PC-9 (cell line): Measurements from ENCODE around the gene GJD2.

Source experiments
- EZH2 ChIP-seq: fragments of 200-600 bp; sonication (generic); IDR thresholded peaks from 2 replicates; pipeline ENCODE4 v1.8.0; 2017; ENCODE audit warnings: antibody characterized with exemption, low read depth
- TF ChIP-seq, protein P1 (sequence below): fragments of 200-600 bp; sonication (generic); conservative IDR thresholded peaks from 2 replicates; pipeline ENCODE4 v1.6.1; 2017; ENCODE audit warnings: mixed run types, antibody characterized with exemption, mild to moderate bottlenecking, moderate library complexity

DNA sequence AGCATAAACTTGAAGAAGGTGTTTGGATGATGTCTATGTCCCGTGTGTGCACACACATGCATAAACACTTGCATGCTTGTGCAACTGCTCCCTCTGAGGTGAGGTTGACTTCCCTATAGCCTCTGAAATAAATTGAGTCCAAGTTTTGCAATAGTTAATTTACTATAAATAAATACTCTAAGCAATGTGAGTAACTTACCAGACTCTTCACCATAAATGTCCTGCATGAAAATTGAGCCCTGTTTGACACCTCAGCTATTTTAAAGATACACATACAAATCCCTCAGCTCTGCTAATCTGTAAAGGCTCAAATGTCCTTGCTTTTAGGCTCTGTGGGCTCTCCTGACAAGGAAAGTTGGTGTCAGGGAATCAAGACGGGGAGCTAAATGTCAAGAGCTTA is 37.1 kb downstream of the GJD2 start:
- TF ChIP-seq, protein P1, sequence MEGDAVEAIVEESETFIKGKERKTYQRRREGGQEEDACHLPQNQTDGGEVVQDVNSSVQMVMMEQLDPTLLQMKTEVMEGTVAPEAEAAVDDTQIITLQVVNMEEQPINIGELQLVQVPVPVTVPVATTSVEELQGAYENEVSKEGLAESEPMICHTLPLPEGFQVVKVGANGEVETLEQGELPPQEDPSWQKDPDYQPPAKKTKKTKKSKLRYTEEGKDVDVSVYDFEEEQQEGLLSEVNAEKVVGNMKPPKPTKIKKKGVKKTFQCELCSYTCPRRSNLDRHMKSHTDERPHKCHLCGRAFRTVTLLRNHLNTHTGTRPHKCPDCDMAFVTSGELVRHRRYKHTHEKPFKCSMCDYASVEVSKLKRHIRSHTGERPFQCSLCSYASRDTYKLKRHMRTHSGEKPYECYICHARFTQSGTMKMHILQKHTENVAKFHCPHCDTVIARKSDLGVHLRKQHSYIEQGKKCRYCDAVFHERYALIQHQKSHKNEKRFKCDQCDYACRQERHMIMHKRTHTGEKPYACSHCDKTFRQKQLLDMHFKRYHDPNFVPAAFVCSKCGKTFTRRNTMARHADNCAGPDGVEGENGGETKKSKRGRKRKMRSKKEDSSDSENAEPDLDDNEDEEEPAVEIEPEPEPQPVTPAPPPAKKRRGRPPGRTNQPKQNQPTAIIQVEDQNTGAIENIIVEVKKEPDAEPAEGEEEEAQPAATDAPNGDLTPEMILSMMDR = no peak
- no peak for TF ChIP-seq EZH2
